ENCODE data around the gene KIAA0319L. TPM values are rescaled to one million over a fixed set of nuclear protein-coding genes. Genes with fewer than 3 reads are reported as not detected.
"Not testable (repeated sequence)": the region's sequence is repeated elsewhere in the genome, so short reads cannot be mapped to it uniquely, and the experiment has no call there.

Gene KIAA0319L
- total RNA-seq, 4 donors from 2014 or later, result 33.4 to 60.9 (median 44.9) TPM

GRCh38 chr1:35577071-35577998 lies 20.1 kb upstream of the KIAA0319L start:
- TF ChIP-seq, protein P1, sequence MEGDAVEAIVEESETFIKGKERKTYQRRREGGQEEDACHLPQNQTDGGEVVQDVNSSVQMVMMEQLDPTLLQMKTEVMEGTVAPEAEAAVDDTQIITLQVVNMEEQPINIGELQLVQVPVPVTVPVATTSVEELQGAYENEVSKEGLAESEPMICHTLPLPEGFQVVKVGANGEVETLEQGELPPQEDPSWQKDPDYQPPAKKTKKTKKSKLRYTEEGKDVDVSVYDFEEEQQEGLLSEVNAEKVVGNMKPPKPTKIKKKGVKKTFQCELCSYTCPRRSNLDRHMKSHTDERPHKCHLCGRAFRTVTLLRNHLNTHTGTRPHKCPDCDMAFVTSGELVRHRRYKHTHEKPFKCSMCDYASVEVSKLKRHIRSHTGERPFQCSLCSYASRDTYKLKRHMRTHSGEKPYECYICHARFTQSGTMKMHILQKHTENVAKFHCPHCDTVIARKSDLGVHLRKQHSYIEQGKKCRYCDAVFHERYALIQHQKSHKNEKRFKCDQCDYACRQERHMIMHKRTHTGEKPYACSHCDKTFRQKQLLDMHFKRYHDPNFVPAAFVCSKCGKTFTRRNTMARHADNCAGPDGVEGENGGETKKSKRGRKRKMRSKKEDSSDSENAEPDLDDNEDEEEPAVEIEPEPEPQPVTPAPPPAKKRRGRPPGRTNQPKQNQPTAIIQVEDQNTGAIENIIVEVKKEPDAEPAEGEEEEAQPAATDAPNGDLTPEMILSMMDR (IDR thresholded peaks at IDR 0.05), result no peak
- TF ChIP-seq POLR2A (IDR thresholded peaks at IDR 0.05), result no peak
- DNase-seq (ENCODE audit: low spot score in 2 of 2), result no peak
- WGBS, 2 donors, result 43 to 46% methylated on average over 62 to 66 of the region's 70 CpGs
- peak overlapping the region; percentile 6 for H3K4me3 ChIP-seq (ENCODE audit: low read depth, poor library complexity, severe bottlenecking)
- intact Hi-C loops (cut with DNase I; ENCODE audit: low total_unique reads), result no loop called here

GRCh38 chr1:35576766-35577070 lies 19.5 kb upstream of the KIAA0319L start:
- 56 to 74% methylated on average over 32 to 37 of the region's 37 CpGs for WGBS, 2 donors
- H3K4me3 ChIP-seq (ENCODE audit: low read depth, poor library complexity, severe bottlenecking); intact Hi-C loops (cut with DNase I; ENCODE audit: low total_unique reads); DNase-seq (ENCODE audit: low spot score in 2 of 2): not testable (repeated sequence)

DNA sequence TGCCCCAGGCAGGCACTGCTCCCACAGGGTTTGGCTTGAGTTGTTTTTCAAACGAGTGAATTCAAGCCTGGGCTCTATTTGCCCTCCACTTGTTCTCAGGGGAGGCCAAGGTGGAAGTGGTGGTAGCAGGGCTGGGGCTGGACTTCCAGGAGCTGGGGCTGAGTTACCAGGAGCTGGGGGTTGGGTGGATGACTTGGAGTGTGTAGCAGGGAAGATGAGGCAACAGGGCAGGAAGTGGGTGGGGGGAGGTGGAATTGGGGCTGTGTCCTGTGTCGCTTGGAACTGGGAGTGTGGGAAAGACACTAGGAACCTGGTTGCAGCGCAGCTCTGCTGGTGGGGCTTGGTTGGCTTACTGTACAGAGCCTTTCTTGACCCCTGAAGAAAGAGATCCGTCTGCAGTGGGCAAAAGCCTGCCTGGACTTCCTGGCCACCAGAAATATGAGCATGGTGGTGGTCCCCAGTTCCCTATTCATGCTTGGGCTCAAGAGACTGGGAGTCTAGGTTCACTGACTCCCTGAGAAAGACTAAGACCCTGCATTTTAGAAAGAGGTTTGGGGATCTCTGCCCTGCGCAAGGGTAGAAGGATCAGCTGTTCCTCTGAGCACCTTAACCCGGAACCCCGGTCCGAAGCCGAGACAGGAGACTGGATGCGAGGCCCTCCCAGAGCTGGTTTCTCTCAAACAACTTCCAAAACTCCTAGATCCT lies 19.0 kb upstream of the KIAA0319L start:
- H3K4me3 ChIP-seq (ENCODE audit: low read depth, poor library complexity, severe bottlenecking), result no peak overlapping the region
- DNase-seq (ENCODE audit: low spot score in 2 of 2), result no peak
- TF ChIP-seq POLR2A (IDR thresholded peaks at IDR 0.05), result no peak
- TF ChIP-seq, protein P1 (IDR thresholded peaks at IDR 0.05), result no peak
- intact Hi-C loops (cut with DNase I; ENCODE audit: low total_unique reads), result no loop called here
- 74 to 82% methylated on average over 10 of the region's 10 CpGs for WGBS, 2 donors

DNA sequence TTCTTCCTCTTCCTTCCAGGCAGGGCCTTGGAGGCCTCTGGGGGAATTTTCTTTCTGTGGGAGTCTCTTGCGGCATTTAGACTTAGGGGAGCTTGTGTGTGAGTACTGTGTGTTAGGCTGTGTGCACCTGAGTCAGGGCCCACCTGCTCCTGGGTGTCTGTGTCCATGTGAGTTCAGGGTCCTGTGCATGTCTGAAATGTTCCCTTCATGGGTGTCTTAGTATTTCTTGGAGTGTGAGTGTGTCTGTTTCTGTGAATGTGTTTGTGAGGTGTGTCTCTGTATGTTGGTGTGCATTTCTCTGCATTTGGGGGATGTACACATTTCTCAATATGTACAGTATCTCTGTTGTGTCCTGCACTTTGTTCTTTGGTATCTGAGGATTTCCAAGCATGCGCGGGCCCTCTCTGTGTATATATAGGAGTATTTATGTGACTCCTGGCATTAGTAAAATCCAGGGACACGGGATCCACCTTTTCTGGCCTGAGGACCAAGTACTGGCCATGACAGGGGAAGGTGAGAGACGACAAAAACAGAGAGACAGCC lies 18.3 kb upstream of the KIAA0319L start:
- no peak for TF ChIP-seq POLR2A (IDR thresholded peaks at IDR 0.05)
- TF ChIP-seq, protein P1 (IDR thresholded peaks at IDR 0.05), result no peak
- 84 to 86% methylated on average over 5 of the region's 5 CpGs for WGBS, 2 donors
- DNase-seq (ENCODE audit: low spot score in 2 of 2), result no peak
- no peak overlapping the region for H3K4me3 ChIP-seq (ENCODE audit: low read depth, poor library complexity, severe bottlenecking)
- intact Hi-C loops (cut with DNase I; ENCODE audit: low total_unique reads), result no loop called here

DNA sequence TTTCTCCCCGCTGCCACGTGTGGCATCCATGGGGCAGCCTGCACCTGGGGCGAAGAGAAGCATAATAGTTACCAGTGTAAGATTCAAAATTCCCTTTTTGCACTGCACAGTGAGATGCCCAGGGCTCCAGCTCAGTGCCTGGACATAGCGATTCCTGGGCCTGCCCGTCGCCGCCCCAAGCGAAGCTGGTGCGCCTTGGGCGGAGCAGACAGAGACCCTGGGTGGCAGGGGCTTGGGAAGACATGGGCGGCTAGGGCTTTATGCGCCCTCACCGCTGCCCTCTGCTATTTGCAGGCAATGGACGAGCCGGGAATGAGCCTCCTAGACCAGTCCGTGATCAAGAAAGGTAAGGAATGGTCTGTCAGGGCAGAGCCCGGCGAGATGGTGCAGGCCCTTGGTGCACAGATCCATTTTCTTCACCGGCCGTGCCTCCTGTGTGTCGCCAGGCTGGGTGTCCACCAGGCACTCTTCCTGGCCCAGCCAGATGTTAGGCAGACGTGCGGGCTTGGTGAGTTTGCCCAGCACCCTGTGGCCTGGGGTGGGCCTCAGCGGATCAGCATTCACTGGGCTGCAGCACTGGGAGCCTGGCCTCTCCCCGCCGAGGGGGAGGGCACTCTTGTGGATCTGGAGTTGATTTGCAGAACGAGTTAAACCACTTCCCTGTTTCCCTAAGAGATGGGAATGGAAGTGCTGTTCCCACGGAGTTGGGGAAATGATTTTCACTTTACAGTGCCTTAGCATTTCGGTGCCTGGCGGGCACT lies 17.6 kb upstream of the KIAA0319L start:
- DNase-seq (ENCODE audit: low spot score in 2 of 2), result peak in 1 of 2 donors; percentile 83
- no peak for TF ChIP-seq POLR2A (IDR thresholded peaks at IDR 0.05)
- TF ChIP-seq, protein P1 (IDR thresholded peaks at IDR 0.05), result no peak
- no peak overlapping the region for H3K4me3 ChIP-seq (ENCODE audit: low read depth, poor library complexity, severe bottlenecking)
- 52 to 64% methylated on average over 29 to 30 of the region's 30 CpGs for WGBS, 2 donors
- intact Hi-C loops (cut with DNase I; ENCODE audit: low total_unique reads), result loop anchor here (5.0 kb wide), 1 partner anchor 142 kb away; the partner anchor contains the start of gene C1orf216
